Measurements from ENCODE around the gene ORAI1.

GRCh38 chr12:121603581-121603980 is 22.7 kb upstream of the ORAI1 start:
- TF ChIP-seq, protein P1, sequence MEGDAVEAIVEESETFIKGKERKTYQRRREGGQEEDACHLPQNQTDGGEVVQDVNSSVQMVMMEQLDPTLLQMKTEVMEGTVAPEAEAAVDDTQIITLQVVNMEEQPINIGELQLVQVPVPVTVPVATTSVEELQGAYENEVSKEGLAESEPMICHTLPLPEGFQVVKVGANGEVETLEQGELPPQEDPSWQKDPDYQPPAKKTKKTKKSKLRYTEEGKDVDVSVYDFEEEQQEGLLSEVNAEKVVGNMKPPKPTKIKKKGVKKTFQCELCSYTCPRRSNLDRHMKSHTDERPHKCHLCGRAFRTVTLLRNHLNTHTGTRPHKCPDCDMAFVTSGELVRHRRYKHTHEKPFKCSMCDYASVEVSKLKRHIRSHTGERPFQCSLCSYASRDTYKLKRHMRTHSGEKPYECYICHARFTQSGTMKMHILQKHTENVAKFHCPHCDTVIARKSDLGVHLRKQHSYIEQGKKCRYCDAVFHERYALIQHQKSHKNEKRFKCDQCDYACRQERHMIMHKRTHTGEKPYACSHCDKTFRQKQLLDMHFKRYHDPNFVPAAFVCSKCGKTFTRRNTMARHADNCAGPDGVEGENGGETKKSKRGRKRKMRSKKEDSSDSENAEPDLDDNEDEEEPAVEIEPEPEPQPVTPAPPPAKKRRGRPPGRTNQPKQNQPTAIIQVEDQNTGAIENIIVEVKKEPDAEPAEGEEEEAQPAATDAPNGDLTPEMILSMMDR (optimal IDR thresholded peaks at IDR 0.05 in 1 of 3, IDR thresholded peaks at IDR 0.05 in 1 of 3, conservative IDR thresholded peaks at IDR 0.05 in 1 of 3; ENCODE audit: extremely low read depth in 1 of 3, insufficient read depth in 2 of 3, low read length in 3 of 3): no peak
- TF ChIP-seq EZH2 (IDR thresholded peaks at IDR 0.05; ENCODE audit: low read length): no peak
